Left ventricle myocardium inferior (tissue), 1 donor: ENCODE measurements around the gene LRRN3. TPM values are rescaled to one million over a fixed set of nuclear protein-coding genes. Genes with fewer than 3 reads are reported as not detected.

Experiments
- DNase-seq: peaks from one replicate; pipeline ENCODE4 v3.0.0-alpha.2; 2020
- H3K27ac ChIP-seq: fragments of 200-600 bp; replicated peaks from 2 replicates; pipeline ENCODE4 v1.8.0; 2021
- H3K27me3 ChIP-seq: fragments of 200-600 bp; 2 replicates; pipeline ENCODE4 v1.8.0; 2021; ENCODE audit warnings: low read depth
- H3K36me3 ChIP-seq: fragments of 200-600 bp; 2 replicates; pipeline ENCODE4 v1.8.0; 2021
- H3K4me1 ChIP-seq: fragments of 200-600 bp; 2 replicates; pipeline ENCODE4 v1.8.0; 2021
- H3K4me3 ChIP-seq: fragments of 200-600 bp; 2 replicates; pipeline ENCODE4 v1.8.0; 2021; ENCODE audit warnings: mild to moderate bottlenecking, moderate library complexity
- H3K9me3 ChIP-seq: fragments of 200-600 bp; replicated peaks from 2 replicates; pipeline ENCODE4 v1.8.0; 2021
- intact Hi-C: fragments of 100-400 bp; cut with micrococcal nuclease; formaldehyde crosslinking; loops from one replicate; pipeline ENCODE4 v1.11.0; 2022
- total RNA-seq: library from RNA; stranded (reverse); fragmentation: NEBNext Ultra II Directional; extraction: Animal tissue kit (Norgen Biotek cat#: 25700); gene quantifications from one replicate; pipeline ENCODE4 v1.2.1, GENCODE V29; 2021
- TF ChIP-seq, protein P1 (sequence below): fragments of 200-600 bp; IDR thresholded peaks from 2 replicates; pipeline ENCODE4 v1.8.0; 2021; ENCODE audit warnings: antibody characterized with exemption, mild to moderate bottlenecking, borderline replicate concordance
- donor health status: DM: no; HTN: yes; CAD: no; lungs with severe emphysema.

The LRRN3 gene
- total RNA-seq, 1 donor from 2014 or later = 7.4 TPM

GRCh38 chr7:111091593-111092358, 849 bp downstream of the LRRN3 start:
- Histone ChIP-seq H3K27me3 (no peaks in the 10 kb centered on the region), H3K36me3 (no peaks in the 10 kb centered on the region), H3K4me1 (peaks cover 45% of the 10 kb centered on the region), H3K27ac (peak overlapping the region; percentile 25), H3K9me3 (no peaks in the 10 kb centered on the region), H3K4me3 (peak overlapping the region; percentile 66)
- TF ChIP-seq, protein P1, sequence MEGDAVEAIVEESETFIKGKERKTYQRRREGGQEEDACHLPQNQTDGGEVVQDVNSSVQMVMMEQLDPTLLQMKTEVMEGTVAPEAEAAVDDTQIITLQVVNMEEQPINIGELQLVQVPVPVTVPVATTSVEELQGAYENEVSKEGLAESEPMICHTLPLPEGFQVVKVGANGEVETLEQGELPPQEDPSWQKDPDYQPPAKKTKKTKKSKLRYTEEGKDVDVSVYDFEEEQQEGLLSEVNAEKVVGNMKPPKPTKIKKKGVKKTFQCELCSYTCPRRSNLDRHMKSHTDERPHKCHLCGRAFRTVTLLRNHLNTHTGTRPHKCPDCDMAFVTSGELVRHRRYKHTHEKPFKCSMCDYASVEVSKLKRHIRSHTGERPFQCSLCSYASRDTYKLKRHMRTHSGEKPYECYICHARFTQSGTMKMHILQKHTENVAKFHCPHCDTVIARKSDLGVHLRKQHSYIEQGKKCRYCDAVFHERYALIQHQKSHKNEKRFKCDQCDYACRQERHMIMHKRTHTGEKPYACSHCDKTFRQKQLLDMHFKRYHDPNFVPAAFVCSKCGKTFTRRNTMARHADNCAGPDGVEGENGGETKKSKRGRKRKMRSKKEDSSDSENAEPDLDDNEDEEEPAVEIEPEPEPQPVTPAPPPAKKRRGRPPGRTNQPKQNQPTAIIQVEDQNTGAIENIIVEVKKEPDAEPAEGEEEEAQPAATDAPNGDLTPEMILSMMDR = no peak
- intact Hi-C loops = no loop called here
- no peak for DNase-seq

- H3K9me3 ChIP-seq = no peaks in the 10 kb centered on the region
- no peaks in the 10 kb centered on the region for H3K27me3 ChIP-seq
- H3K27ac ChIP-seq = no peak overlapping the region
- intact Hi-C loops = no loop called here
- H3K4me1 ChIP-seq = peaks cover 48% of the 10 kb centered on the region
- TF ChIP-seq, protein P1 = no peak
- H3K36me3 ChIP-seq = no peaks in the 10 kb centered on the region
- no peak for DNase-seq
- H3K4me3 ChIP-seq = peak overlapping the region; percentile 66
Measured at GRCh38 chr7:111092406-111093236, 1.7 kb downstream of the LRRN3 start.

DNA sequence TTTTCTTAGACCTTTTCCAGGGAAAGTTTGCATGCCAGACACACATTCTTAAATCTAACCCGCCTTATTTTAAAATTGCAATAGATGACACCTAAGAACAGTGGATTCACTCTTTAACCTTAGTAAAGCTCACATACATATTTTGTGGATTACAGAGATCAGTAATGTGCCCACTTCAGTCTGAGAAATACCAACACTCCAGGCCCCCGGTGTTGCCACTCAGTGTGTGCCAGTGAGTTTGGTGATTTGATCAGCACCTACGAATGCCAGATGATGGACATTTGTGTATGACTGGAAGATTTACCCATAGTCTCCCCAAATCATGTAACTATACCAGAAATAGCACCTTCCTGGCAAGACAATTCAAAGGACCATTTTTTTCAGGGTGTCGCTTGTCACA, 2.6 kb downstream of the LRRN3 start:
- Histone ChIP-seq H3K27ac (no peak overlapping the region), H3K9me3 (no peaks in the 10 kb centered on the region)

GRCh38 chr7:111094419-111094818, 3.5 kb downstream of the LRRN3 start:
- Histone ChIP-seq H3K36me3 (no peaks in the 10 kb centered on the region), H3K9me3 (no peaks in the 10 kb centered on the region), H3K4me3 (no peak overlapping the region), H3K4me1 (peaks cover 62% of the 10 kb centered on the region), H3K27ac (no peak overlapping the region), H3K27me3 (no peaks in the 10 kb centered on the region)
- TF ChIP-seq, protein P1 = no peak
- intact Hi-C loops = no loop called here
- DNase-seq = no peak

More for the DNA sequence above, 2.6 kb downstream of the LRRN3 start:
- no peaks in the 10 kb centered on the region for H3K27me3 ChIP-seq
- H3K4me3 ChIP-seq = peak overlapping the region; percentile 66
- peaks cover 57% of the 10 kb centered on the region for H3K4me1 ChIP-seq
- TF ChIP-seq, protein P1 = no peak
- H3K36me3 ChIP-seq = no peaks in the 10 kb centered on the region
- no peak for DNase-seq
- intact Hi-C loops = no loop called here

GRCh38 chr7:111096997-111097396, 6.1 kb downstream of the LRRN3 start:
- Histone ChIP-seq H3K36me3 (no peaks in the 10 kb centered on the region), H3K27me3 (no peaks in the 10 kb centered on the region), H3K27ac (no peak overlapping the region), H3K9me3 (no peaks in the 10 kb centered on the region), H3K4me3 (no peak overlapping the region), H3K4me1 (peaks cover 41% of the 10 kb centered on the region)
- no peak for DNase-seq
- intact Hi-C loops = no loop called here
- TF ChIP-seq, protein P1 = no peak
